ENCODE results near the gene PTPRG.

DNA sequence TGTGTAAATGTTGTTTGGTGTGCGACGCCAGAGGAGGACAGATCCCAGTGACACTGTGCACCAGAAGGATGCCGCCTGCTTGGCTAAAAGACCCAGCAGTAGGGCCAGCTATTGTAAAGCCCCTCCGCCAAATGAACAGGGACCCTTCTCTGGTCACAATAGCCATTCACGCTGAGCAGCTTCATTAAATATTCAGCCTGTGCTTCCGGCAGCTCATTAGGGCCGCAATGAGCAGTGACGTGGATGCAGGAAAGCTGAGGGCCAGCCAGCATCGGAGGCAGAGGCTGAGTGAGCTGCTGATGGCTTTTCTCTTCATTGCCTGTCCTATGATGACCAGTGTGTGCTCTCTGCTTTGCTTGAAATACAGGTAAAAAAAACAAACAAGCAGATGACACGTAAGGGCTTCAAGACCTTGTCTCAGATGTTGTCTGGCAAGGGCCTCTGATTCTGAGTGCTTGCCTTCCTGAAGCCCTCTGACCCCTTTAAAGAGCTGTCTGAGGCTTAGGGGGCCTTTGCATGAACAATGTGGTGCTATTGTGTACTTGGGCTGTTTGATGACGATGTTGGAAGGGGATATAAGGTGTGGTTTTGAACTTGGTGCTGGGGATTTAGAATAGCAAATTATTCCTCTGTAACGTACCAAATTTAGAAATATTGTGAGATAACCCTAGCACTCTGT lies 681.6 kb downstream of the PTPRG start:
- no peak for TF ChIP-seq CTCF (IDR thresholded peaks at IDR 0.05)
- TF ChIP-seq SIN3A (IDR thresholded peaks at IDR 0.05; ENCODE audit: borderline replicate concordance, insufficient read depth, low read depth, low read length), result no peak
- no peak for TF ChIP-seq POLR2AphosphoS5 (IDR thresholded peaks at IDR 0.05; ENCODE audit: low read depth, low read length)
- TF ChIP-seq REST (IDR thresholded peaks at IDR 0.05; ENCODE audit: insufficient read depth in 1 of 2, low read depth in 2 of 2, low read length in 1 of 2), result no peak
- no peak for TF ChIP-seq TCF7L2 (IDR thresholded peaks at IDR 0.05; ENCODE audit: low read depth, low read length)

Measured in Panc1 (cell line).